Cortex of kidney (tissue), 1 donor: ENCODE results near the gene TGM4.

Experiments used
- DNase-seq: peaks from one replicate; lab custom pipeline; 2025; lab: John Stamatoyannopoulos, UW

The TGM4 gene

GRCh38 chr3:44880284-44880683 lies 5.9 kb downstream of the TGM4 start:
- no peak for DNase-seq

GRCh38 chr3:44883213-44883955 lies 9.0 kb downstream of the TGM4 start:
- no peak for DNase-seq

- DNase-seq = no peak
Measured at GRCh38 chr3:44883999-44884431, 9.6 kb downstream of the TGM4 start.

- DNase-seq = no peak
Measured at GRCh38 chr3:44885618-44886017, 11.2 kb downstream of the TGM4 start.

GRCh38 chr3:44886561-44886960 lies 12.2 kb downstream of the TGM4 start:
- no peak for DNase-seq

DNA sequence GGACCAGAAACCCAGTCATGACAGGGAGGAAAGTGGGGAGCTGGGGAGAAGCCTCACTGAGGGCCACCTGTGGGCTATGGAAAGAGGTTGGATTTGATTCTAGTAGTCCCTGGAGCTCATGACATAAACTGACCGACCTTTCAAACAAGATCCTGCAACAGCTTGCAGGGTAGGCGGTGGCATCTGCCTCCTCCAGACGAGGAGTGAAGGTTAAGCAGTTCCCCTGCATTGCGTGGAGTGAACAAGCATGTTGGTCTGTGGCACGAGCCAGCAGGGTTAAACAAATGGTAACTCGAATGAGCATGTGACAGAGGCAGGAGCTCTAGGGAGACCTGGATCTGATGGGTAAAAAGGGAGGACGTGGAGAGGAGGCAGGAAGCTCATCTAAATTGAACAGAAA lies 12.7 kb downstream of the TGM4 start:
- no peak for DNase-seq

DNA sequence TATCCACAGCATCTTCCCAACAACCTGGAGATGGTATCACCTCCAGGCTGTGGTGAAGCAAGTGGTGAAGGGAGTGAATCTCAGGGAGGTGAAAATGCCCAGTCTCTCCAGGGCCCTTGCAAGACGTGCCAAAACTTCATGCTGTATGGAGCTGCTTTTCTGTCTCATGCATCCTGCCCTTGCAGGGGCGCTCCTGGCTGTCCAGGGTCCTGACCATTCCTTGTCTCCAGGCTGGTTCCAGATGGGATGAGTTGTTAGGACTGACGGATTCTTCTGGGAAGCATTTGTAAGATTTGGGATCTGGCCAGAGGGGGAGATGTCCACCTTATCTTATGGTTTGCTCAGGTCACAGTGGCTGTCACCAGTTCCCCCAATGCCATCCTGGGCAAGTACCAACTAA lies 15.8 kb downstream of the TGM4 start:
- DNase-seq = no peak

DNA sequence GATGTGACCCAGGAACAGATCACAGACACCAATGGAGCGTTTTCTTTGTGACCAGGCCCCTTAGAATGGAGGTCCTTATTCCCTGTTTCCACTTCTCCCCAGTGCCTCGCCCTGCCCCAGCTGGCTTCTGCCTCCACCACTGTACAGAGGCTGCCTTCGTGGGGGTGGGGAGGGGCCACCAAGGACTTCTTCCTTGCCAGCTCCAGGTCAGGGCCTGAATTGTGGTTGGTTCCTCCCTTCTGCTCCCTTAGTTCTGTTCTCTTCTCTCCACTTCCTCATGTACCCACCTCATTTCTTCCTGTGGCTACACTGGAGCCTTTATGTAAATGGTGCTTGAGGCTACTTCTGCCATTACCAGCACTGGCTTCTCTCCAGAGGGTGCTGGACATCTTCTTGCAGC lies 16.4 kb downstream of the TGM4 start:
- no peak for DNase-seq

DNA sequence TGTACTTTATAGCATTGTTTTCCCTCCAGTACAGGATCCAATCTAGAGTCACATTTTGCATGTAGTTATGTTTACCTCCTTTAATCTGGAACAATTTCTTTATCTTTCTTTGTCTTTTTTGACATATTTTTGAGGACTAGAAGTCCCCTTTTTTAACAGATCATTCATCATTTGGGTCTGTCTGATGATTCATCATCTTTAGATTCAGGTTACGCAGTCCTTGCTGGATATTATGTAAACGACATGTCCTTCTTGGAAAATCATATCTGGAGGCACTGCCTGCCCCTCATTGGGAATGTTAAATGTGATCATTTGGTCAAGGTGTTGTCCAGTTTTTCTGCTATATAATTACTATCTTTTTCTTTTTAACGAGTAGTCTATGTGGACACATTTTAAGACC lies 18.3 kb downstream of the TGM4 start:
- no peak for DNase-seq

DNA sequence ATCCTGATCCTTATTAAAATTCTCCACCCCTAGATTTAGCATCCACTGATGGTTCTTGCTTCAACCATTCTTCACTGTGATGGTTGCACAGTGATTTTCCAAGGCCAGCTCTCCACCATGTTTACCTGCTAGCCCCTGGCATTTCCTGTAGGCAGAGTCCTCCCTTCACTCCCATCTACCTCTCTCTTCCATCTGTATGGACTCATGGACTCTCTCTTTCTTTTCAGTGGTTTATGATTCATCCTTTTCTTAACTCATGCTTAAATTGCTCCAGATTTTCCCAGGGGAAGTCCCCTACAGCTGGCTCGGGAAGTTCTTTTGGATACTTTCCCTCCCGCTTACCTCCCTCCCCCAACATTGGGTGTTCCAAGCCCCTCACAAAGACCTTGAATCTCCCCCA lies 18.7 kb downstream of the TGM4 start:
- no peak for DNase-seq

- DNase-seq = no peak
Measured at GRCh38 chr3:44894485-44894884, 20.1 kb downstream of the TGM4 start.

DNA sequence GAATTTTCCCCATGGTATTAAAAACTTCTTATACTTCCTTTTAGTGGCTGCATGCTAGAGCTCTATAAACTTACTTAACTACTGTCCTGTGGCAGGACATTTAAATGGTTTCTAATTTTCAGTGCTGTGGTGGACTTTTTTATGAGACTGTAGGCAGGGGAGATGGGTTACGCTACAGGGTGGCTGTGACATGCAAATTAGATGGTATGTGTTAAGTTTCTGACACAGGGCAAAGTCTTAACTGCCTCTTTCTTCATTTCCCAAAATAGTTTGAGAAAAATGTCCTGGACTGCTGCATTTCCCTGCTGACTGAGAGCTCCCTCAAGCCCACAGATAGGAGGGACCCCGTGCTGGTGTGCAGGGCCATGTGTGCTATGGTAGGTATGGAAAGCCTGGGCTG lies 22.0 kb downstream of the TGM4 start:
- DNase-seq = no peak

DNA sequence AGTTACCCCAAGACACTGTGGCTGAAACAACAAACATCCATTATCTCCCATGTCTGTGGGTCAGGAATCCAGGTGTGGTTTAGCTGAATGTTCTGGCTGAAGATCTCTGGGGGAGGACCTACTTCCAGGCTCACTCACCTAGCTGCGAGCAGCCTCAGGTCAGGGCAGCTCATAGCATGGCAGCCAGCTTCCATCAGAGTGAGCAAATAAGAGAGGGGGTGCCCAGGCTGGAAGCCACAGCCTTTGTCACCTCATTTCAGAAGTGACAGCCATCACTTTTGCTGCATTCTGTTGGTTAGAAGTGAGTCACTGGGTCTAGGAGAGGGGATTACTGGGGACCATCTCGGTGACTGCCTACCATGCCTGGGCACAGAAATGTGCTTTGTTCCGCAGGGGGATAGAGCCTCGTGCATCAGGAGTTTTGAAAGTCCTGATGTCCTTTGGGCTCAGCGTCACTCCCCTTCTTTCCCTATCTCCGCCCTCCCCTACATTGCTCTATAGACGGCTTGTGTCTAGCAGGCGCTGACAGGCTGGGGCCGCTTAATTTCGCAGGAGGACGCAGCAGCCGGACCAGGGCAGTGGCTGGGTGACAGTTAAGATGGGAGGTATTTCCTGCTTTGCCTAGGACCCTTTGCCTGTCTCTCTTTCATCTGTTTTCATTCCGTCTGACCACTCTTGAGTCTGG lies 25.4 kb downstream of the TGM4 start:
- DNase-seq = no peak

DNA sequence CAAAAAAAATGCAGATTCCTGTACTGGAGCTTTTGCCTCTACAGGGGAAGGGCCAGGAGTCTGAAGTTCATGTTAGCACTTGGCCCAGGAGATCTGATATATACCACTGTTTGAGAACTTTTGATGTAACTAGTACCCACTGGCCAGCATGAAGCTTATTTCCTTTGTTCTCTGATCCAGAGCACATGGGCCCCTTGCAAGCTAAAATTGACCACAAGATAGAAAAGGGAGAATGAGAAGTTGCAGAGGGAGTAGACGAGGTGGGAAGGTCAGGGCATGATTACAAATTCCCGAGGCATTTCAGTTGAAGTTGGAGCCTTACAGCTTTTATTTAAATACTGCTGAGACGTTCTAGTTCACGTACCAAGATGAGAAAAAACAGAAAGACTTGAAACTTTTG lies 28.2 kb downstream of the TGM4 start:
- no peak for DNase-seq

GRCh38 chr3:44903314-44903713 lies 28.9 kb downstream of the TGM4 start:
- no peak for DNase-seq

GRCh38 chr3:44903751-44904150 lies 29.3 kb downstream of the TGM4 start:
- no peak for DNase-seq

DNA sequence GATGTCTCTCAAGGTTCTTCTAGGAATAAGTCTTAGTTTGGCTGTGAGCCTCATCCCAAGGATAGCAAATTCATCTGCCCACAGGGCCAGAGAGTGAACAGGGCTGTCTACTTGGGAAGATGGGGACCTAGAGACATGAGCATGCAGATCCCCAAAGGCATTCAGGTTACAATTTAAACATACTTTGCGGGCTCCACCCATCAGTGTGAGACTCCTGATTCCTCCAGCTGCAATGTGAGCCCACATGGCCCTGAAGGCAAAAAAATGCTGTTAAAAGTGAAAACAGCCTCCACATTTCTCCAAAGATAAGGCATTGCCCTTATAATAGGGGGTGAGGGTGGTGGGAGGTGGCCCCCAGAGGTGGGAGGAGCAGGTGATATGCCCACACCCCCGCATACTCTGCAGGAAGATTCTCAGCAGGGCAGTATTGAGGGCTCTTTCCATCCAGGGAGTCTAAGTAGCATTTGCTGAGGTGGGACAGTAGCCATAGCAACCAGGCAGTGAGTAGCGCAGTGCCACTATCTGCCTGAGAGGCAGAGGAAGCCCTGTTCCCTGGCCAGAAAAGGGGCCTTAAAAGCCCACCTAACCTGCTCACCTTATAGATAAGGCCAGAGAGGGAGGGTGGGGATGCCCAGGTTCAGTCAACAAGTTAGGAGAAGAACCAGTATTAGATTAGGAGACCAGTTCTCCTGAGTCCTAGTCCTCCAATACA lies 31.2 kb downstream of the TGM4 start:
- DNase-seq = no peak

GRCh38 chr3:44906997-44907396 lies 32.6 kb downstream of the TGM4 start:
- no peak for DNase-seq

- no peak for DNase-seq
Measured at GRCh38 chr3:44907612-44908011, 33.2 kb downstream of the TGM4 start.

GRCh38 chr3:44909063-44909462 lies 34.7 kb downstream of the TGM4 start:
- DNase-seq = no peak

DNA sequence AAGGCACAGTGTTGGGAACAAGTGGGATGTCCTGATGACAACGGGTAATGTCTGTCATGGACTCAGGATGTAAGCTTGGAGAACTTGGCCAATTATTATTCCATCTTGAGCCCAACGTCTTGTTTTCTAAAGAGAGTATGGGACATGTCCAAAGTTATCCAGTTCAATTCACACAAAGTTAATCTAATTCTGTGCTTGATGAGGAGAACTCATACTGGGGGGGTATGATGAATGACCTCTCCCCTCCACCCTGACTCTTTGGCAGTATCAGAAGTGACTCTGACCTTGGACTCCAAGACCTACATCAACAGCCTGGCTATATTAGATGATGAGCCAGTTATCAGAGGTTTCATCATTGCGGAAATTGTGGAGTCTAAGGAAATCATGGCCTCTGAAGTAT lies 36.3 kb downstream of the TGM4 start:
- no peak for DNase-seq

DNA sequence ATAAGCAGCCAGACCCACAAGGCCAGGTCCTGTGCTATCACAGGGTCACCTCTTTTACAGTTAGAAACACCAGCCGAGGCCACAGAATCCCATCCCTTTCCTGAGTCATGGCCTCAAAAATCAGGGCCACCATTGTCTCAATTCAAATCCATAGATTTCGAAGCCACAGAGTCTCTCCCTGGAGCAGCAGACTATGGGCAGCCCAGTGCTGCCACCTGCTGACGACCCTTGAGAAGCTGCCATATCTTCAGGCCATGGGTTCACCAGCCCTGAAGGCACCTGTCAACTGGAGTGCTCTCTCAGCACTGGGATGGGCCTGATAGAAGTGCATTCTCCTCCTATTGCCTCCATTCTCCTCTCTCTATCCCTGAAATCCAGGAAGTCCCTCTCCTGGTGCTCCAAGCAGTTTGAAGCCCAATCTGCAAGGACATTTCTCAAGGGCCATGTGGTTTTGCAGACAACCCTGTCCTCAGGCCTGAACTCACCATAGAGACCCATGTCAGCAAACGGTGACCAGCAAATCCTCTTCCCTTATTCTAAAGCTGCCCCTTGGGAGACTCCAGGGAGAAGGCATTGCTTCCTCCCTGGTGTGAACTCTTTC lies 39.6 kb downstream of the TGM4 start:
- DNase-seq = no peak

DNA sequence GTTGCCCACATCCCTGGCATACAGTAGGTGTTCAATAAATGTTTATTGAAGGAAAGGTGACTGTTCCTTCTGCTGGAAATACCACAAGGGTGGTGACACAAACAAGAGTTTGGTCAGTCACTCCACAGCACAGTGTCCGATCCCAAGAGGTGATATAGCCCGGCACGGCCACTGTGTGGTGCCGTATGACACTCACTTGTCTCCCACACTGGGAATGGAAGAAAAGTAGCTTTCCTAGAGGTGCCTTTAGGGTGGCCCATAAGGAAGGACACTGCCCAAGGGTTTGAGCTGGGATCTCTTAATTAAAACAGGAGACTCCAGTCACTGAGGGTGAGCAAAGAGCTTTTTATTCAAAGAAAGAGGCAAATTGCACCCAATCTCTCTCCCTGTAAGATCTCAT lies 40.5 kb downstream of the TGM4 start:
- no peak for DNase-seq
